Sigmoid colon (tissue), 7 donors: ENCODE measurements around the gene LRRN4. TPM values are rescaled to one million over a fixed set of nuclear protein-coding genes. Genes with fewer than 3 reads are reported as not detected.

ENCODE experiments used
- DNase-seq: peaks from one replicate; pipeline ENCODE4 v3.0.0-alpha.2; 2019
- H3K27ac ChIP-seq, 4 donors: fragments of 200-600 bp; sonication (generic); one replicate each; pipeline ENCODE4 v1.5.1; 2016 to 2019; ENCODE audit warnings: mild to moderate bottlenecking in 1 of 4
- H3K27me3 ChIP-seq, 3 donors: fragments of 200-600 bp; sonication (generic); one replicate each; pipeline ENCODE4 v1.5.1; 2019; ENCODE audit warnings: mild to moderate bottlenecking in 1 of 3
- H3K36me3 ChIP-seq, 4 donors: fragments of 200-600 bp; sonication (generic); one replicate each; pipeline ENCODE4 v1.5.1; 2016 to 2019
- H3K4me1 ChIP-seq, 4 donors: fragments of 200-600 bp; sonication (generic); one replicate each; pipeline ENCODE4 v1.5.1; 2017 to 2019
- H3K4me3 ChIP-seq, 4 donors: fragments of 200-600 bp; sonication (generic); one replicate each; pipeline ENCODE4 v1.5.1; 2017 to 2019; ENCODE audit warnings: mild to moderate bottlenecking in 2 of 4, moderate library complexity in 1 of 4
- H3K9me3 ChIP-seq, 4 donors: fragments of 200-600 bp in 3 of 4; sonication (generic) in 3 of 4; one replicate each; pipeline versions ENCODE4 v1.5.1 to v1.6.1; 2013 to 2019
- CTCF ChIP-seq, 4 experiments: fragments of 450-650 bp in 3 of 4; fragments of 200-600 bp in 1 of 4; IDR thresholded peaks; one replicate each; pipeline ENCODE4 v1.5.1; 2016 to 2019; ENCODE audit warnings: antibody characterized with exemption in 4 of 4, mild to moderate bottlenecking in 3 of 4, moderate library complexity in 2 of 4
- EP300 ChIP-seq, 4 donors: sonication (generic); formaldehyde crosslinking; IDR thresholded peaks; one replicate each; pipeline ENCODE4 v1.6.1; 2017; ENCODE audit warnings: antibody characterized with exemption in 4 of 4
- POLR2A ChIP-seq, 2 donors: fragments of 450-650 bp; IDR thresholded peaks; one replicate each; pipeline ENCODE4 v1.6.1; 2016; ENCODE audit warnings: antibody characterized with exemption in 2 of 2, mild to moderate bottlenecking in 2 of 2, moderate library complexity in 2 of 2
- POLR2AphosphoS5 ChIP-seq, 4 donors: sonication (generic); formaldehyde crosslinking; IDR thresholded peaks; one replicate each; pipeline ENCODE4 v1.6.1; 2017; ENCODE audit warnings: antibody characterized with exemption in 4 of 4
- WGBS, 2 donors: extraction: QIAGEN DNeasy Blood & Tissue Kit; methylation state at CpG; one replicate each; pipeline ENCODE4 v1.1.7; 2013; 5-methylcytosine and 5-hydroxymethylcytosine counted together
- intact Hi-C: fragments of 100-400 bp; cut with DNase I; formaldehyde crosslinking; loops from one replicate; pipeline ENCODE4 v1.15.1; 2023
- polyA plus RNA-seq, 3 donors: library from polyadenylated mRNA; stranded (reverse); fragments of 200-250 nt; gene quantifications; one replicate each; pipeline ENCODE4 v1.2.3, GENCODE V29; 2013
- total RNA-seq, 4 donors: library from RNA; depleted of rRNA; stranded (reverse); fragments of >200 nt; gene quantifications; one replicate each; pipeline ENCODE4 v1.1.0, GENCODE V29; 2016
- donor health status: healthy with polysubstance abuse.
- donor health status: Bipolar disorder and iron deficiency.
- donor health status: healthy.

LRRN4 gene
- under 1 TPM in 1 of 4 donors, not detected in 3; 0.16 TPM for total RNA-seq
- under 1 TPM in 1 of 3 donors, not detected in 2; 0.04 TPM for polyA plus RNA-seq

DNA sequence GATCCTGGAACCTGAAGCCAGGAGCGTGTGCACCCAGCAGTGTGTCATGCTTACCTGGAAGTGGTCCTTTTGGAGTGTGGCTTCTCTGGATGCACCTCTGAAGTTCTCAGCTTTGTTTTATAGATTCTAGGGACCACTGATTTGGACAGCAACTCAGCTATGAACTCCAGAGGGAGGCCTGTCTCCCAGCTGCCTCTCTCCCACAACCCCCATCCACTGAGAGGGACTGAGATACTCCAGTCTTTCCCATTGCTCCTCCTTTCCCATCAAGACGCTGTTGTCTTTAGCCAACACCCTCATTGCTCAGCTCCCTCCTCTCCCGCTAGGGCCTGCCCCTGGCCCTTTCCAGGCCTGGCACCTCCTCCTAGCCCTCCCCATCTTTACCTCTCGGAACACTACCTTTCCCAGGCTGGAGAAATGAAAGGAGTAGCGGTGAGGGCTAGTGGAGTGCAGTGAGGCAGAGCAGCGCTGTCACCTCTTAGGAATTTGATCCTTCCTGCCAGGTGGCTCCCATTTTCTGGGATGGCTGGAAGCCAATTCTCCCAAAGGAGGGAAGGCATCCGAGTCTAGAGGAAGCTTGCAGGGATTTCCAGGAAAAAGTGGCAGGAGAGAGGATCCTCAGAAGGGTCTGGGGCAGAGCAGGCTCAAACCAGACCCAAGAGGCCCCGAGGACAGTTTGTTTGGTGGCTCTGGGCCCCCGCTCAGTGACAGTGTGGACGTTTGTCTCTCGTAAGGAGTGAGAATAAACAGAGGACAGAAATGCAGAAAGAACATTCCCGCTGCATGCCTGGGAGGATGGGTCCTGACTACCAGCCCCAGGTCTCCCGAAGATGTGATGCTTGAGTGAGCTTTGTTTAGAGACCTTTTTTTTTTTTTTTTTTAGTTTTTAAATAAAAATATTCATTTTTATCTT, at the start of gene LRRN4:
Gene LRRN4 (minus strand): TSS at position 285 of the 913 bp plus-strand sequence. CDS start 1,261 bp downstream, outside the sequence.
- H3K4me3 ChIP-seq, result no peak within 1 kb of the TSS
- no peak for DNase-seq
- H3K4me1 ChIP-seq, result peaks cover 0 to 14% (median 9%) of the 10 kb centered on the region in 4 donors
- H3K36me3 ChIP-seq, result no peaks in the 10 kb centered on the region
- H3K9me3 ChIP-seq, result no peaks in the 10 kb centered on the region
- TF ChIP-seq POLR2A (IDR thresholded peaks at IDR 0.05), result no peak
- no peak for TF ChIP-seq EP300 (IDR thresholded peaks at IDR 0.05)
- TF ChIP-seq POLR2AphosphoS5 (IDR thresholded peaks at IDR 0.05), result no peak
- TF ChIP-seq CTCF (IDR thresholded peaks at IDR 0.05), result no peak
- intact Hi-C loops, result no loop called here
- 63 to 67% methylated on average over 13 of the region's 13 CpGs for WGBS, 2 donors
- H3K27ac ChIP-seq, result no peak within 1 kb of the TSS
- peaks cover 3 to 59% (median 15%) of the 10 kb centered on the region in 3 donors for H3K27me3 ChIP-seq

- H3K27ac ChIP-seq, result no peak overlapping the region
- no peaks in the 10 kb centered on the region for H3K36me3 ChIP-seq
These were observed 49.4 kb upstream of the LRRN4 start for GRCh38 chr20:6103301-6103700.

GRCh38 chr20:6101346-6101745, 47.5 kb upstream of the LRRN4 start:
- TF ChIP-seq POLR2A (IDR thresholded peaks at IDR 0.05), result no peak
- TF ChIP-seq POLR2AphosphoS5 (IDR thresholded peaks at IDR 0.05), result no peak
- no peak for TF ChIP-seq EP300 (IDR thresholded peaks at IDR 0.05)
- TF ChIP-seq CTCF (IDR thresholded peaks at IDR 0.05), result no peak
- Histone ChIP-seq H3K27ac (no peak overlapping the region), H3K36me3 (no peaks in the 10 kb centered on the region), H3K4me1 (no peaks in the 10 kb centered on the region), H3K4me3 (no peak overlapping the region), H3K9me3 (no peaks in the 10 kb centered on the region), H3K27me3 (no peaks in the 10 kb centered on the region)
- 92 to 96% methylated on average over 2 of the region's 2 CpGs for WGBS, 2 donors
- DNase-seq, result no peak
- intact Hi-C loops, result no loop called here

More at GRCh38 chr20:6103301-6103700, 49.4 kb upstream of the LRRN4 start:
- Histone ChIP-seq H3K27me3 (no peaks in the 10 kb centered on the region), H3K9me3 (no peaks in the 10 kb centered on the region), H3K4me1 (no peaks in the 10 kb centered on the region), H3K4me3 (no peak overlapping the region)
- TF ChIP-seq POLR2AphosphoS5 (IDR thresholded peaks at IDR 0.05), result no peak
- TF ChIP-seq EP300 (IDR thresholded peaks at IDR 0.05), result no peak
- no peak for TF ChIP-seq POLR2A (IDR thresholded peaks at IDR 0.05)
- no peak for TF ChIP-seq CTCF (IDR thresholded peaks at IDR 0.05)
- DNase-seq, result no peak
- 8 to 65% methylated on average over 1 of the region's 1 CpG for WGBS, 2 donors
- intact Hi-C loops, result no loop called here

GRCh38 chr20:6100246-6100645, 46.4 kb upstream of the LRRN4 start:
- no peaks in the 10 kb centered on the region for H3K9me3 ChIP-seq
- no peaks in the 10 kb centered on the region for H3K27me3 ChIP-seq
- no peak overlapping the region for H3K27ac ChIP-seq
- TF ChIP-seq EP300 (IDR thresholded peaks at IDR 0.05) (no peak), CTCF (IDR thresholded peaks at IDR 0.05) (no peak), POLR2AphosphoS5 (IDR thresholded peaks at IDR 0.05) (no peak), POLR2A (IDR thresholded peaks at IDR 0.05) (no peak)
- H3K4me3 ChIP-seq, result no peak overlapping the region
- no peak for DNase-seq
- no peaks in the 10 kb centered on the region for H3K4me1 ChIP-seq
- 91 to 97% methylated on average over 2 of the region's 2 CpGs for WGBS, 2 donors
- intact Hi-C loops, result no loop called here
- no peaks in the 10 kb centered on the region for H3K36me3 ChIP-seq
